ENCODE data around the gene CARD8.

- no peak for TF ChIP-seq CTCF (IDR thresholded peaks at IDR 0.05)
- TF ChIP-seq POLR2A (IDR thresholded peaks at IDR 0.05): no peak
- no peak for TF ChIP-seq EP300 (IDR thresholded peaks at IDR 0.05; ENCODE audit: low read depth)
- no peak for TF ChIP-seq POLR2AphosphoS5 (IDR thresholded peaks at IDR 0.05)
Measured at GRCh38 chr19:48239582-48240141, 16.1 kb downstream of the CARD8 start.

Data from transverse colon (tissue), 4 donors.